Astrocyte (in vitro differentiated cells and primary cell): ENCODE data around the gene MAPKAPK2.

ENCODE experiments used
- CTCF ChIP-seq: IDR thresholded peaks from 2 replicates; pipeline ENCODE4 v1.5.1; 2011; ENCODE audit warnings: low read depth, mild to moderate bottlenecking, inconsistent platforms, low read length, moderate library complexity; ENCODE audit not compliant: insufficient read depth
- EZH2 ChIP-seq: IDR thresholded peaks from 2 replicates; pipeline ENCODE4 v1.6.1; 2012; ENCODE audit warnings: mild to moderate bottlenecking, low read length, inconsistent platforms; ENCODE audit not compliant: insufficient read depth

GRCh38 chr1:206732508-206732907 is 47.8 kb downstream of the MAPKAPK2 start:
- TF ChIP-seq EZH2: no peak
- no peak for TF ChIP-seq CTCF
